Fibroblast of mammary gland (primary cell): ENCODE measurements around the gene MAPT.

Experiments
- DNase-seq: peaks from one replicate; pipeline ENCODE4 v3.0.0-alpha.2; 2010; ENCODE audit warnings: low read depth
- H3K4me3 ChIP-seq: 2 replicates; pipeline ENCODE4 v1.5.1; 2011; ENCODE audit warnings: low read depth, mild to moderate bottlenecking, low read length, moderate library complexity; ENCODE audit not compliant: control insufficient read depth
- TF ChIP-seq, protein P1 (sequence below): conservative IDR thresholded peaks from 2 replicates; pipeline ENCODE4 v1.5.1; 2011; ENCODE audit warnings: low read depth, low read length, inconsistent platforms; ENCODE audit not compliant: control insufficient read depth, insufficient read depth

The MAPT gene

DNA sequence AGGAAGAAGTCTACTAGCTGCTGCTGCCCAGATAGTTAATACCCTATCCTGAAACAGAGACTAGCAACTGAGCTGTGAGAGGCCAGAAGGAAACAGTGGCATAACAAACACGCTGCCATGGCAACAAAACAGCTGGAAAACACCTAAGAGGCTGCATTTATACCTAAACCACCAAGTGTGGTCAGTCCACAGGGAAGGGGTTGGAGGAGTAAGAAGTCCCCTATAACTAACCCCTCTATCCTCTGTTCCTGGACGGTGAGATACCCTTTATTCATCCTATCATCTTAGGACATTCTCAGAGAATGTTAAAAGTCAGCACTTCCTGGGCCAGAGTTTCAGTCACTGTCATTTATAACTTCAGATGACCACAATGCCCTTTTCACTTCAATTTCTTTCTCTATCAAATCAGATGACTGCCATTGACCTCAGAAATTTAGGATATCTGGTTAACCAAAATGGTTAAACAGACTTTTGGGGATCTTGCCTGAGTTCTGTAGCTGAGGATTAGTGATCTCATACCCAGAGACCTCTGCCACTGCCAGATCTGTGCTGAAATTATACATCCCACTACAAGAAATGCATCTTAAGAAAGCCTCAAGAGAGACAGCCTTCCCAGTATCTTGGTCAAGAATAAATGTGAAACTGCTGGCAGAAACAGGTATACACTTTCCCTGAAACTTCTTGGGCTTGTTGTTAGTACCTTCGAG, 140.9 kb downstream of the MAPT start:
- DNase-seq: no peak
- TF ChIP-seq, protein P1, sequence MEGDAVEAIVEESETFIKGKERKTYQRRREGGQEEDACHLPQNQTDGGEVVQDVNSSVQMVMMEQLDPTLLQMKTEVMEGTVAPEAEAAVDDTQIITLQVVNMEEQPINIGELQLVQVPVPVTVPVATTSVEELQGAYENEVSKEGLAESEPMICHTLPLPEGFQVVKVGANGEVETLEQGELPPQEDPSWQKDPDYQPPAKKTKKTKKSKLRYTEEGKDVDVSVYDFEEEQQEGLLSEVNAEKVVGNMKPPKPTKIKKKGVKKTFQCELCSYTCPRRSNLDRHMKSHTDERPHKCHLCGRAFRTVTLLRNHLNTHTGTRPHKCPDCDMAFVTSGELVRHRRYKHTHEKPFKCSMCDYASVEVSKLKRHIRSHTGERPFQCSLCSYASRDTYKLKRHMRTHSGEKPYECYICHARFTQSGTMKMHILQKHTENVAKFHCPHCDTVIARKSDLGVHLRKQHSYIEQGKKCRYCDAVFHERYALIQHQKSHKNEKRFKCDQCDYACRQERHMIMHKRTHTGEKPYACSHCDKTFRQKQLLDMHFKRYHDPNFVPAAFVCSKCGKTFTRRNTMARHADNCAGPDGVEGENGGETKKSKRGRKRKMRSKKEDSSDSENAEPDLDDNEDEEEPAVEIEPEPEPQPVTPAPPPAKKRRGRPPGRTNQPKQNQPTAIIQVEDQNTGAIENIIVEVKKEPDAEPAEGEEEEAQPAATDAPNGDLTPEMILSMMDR: no peak
- H3K4me3 ChIP-seq: no peak overlapping the region

DNA sequence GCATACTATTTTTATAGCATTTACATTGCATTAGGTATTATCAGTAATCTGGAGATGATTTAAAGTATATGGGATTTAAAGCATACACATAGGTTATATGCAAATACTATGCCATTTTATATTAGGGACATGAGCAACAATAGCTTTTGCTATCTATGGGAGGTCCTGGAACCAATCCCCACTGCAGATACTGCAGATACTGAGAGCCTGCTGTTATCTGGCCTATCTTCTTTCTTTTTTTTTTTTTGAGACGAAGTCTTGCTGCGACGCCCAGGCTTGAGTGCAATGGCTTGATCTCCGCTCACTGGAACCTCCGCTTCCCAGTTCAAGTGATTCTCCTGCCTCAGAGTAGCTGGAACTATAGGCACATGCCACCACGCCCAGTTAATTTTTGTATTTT, 142.1 kb downstream of the MAPT start:
- TF ChIP-seq, protein P1: no peak
- no peak for DNase-seq
- no peak overlapping the region for H3K4me3 ChIP-seq

DNA sequence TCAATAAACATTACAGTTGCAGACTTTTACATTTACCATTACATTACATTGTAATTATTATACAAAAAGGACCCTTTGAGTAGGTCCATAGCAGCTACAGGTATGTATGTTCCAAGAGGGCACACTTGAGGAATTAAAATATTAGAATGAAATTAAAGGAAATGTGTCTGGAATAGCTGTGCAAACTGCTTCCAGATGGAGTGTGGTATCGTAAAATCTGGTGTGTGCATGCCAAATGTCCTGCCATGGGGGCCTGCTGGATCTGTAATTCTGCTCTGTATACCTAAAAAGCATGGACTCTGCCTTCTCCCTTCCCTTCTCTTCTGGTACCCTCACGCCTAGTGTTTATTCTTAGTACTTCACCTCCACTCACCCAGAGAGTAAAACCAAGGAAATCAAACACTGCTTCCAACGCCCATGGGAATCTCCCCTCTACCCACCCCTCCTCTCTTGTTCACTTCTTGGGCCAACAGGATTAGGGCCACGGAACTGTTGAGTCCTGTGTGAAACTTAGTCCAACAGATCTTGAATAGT, 143.4 kb downstream of the MAPT start:
- DNase-seq: no peak
- TF ChIP-seq, protein P1: no peak
- no peak overlapping the region for H3K4me3 ChIP-seq

DNA sequence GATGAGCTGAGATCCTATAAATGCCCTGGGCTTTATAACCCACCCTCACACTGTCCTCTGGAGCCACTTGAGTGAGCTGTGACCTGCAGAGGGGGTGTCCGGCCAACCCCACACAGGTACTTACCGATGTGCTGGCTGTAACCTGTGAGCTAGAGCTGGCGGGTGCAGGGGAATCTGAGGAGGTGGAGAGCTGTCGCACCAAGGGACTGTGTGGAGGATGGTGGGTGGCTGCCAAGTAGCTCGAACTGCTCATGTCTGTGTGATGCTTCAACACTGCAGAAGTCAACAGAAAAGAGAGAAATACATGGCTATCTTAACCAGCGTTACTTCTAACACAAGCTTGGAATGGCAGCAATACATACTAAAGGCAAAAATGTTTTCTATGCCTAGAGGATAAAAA, 144.1 kb downstream of the MAPT start:
- H3K4me3 ChIP-seq: no peak overlapping the region
- no peak for DNase-seq
- TF ChIP-seq, protein P1: no peak

DNA sequence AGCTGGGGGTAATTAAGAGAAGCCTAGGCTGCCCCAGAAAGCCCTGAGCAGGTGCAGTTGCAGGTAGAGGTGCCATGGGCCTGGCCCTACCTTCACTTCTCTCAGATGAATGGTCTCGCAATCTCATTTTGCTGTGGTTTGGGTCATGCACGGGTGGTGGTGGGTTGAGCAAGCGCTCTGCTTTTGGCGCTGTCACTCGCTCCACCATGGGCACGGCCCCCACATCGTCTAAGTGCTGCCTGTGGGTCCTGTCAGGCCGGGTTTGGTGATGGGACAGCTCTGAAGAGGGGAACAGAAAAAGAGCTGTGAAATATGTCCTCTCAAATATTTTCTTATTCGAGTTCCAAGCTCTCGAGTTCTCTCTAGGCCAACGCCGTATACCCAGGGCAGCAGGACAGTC, 144.6 kb downstream of the MAPT start:
- TF ChIP-seq, protein P1: no peak
- DNase-seq: no peak
- H3K4me3 ChIP-seq: no peak overlapping the region

DNA sequence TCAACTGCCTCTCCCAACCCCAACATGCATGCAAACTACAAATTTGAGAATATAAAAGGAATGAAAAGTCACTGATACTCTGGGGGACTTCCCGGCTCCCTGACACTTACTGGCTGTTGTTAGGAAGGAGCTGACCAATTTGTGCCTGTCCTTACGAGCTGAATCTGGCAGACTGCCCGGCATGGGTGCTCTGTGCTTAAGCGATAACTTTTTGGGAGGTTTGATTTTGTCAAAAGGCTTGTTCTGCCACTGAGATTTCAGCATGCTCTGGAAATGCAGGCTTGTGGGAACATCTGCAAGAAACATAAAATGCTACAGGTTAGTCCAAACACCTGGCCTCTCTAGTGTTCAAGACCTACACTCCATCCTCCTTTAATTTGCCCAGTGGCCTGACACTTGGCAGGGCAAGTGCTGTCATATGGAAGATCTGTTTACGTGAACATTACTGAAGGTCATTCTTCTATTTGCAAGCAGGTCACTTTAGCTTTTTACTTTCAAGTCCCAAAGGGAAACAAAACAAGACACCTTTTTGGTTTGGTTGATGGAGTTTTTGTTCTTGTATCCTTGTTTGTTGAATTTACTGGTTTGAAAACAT, 145.3 kb downstream of the MAPT start:
- DNase-seq: no peak
- TF ChIP-seq, protein P1: no peak
- no peak overlapping the region for H3K4me3 ChIP-seq
